K562 (cell line): ENCODE results near the gene OAT. TPM values are rescaled to one million over a fixed set of nuclear protein-coding genes. Genes with fewer than 3 reads are reported as not detected.

Experiments
- ATAC-seq: fragments of 200-7000 bp; cut with Tn5 transposase; 3 replicates; pipeline ENCODE4 v1.9.1; 2020; ENCODE audit warnings: moderate library complexity
- BruUV-seq: library from RNA; stranded (reverse); fragments of 400-500 nt; replicated peaks from 2 replicates; lab custom pipeline; 2021; lab: Mats Ljungman, UMichigan
- CTCF ChIA-PET: fragments of 300-600 bp; formaldehyde crosslinking; extraction: SDS; loops from one replicate; lab custom pipeline; 2021; ENCODE audit warnings: low intra/inter-chr PET ratio; lab: Yijun Ruan, JAX
- POLR2A ChIA-PET: fragments of 300-600, 350-650 bp; sonication (Branson Sonifier 250); formaldehyde crosslinking; extraction: SDS; loops from one replicate; lab custom pipeline; 2021; ENCODE audit warnings: antibody characterized with exemption, inconsistent platforms; lab: Yijun Ruan, JAX
- DNase-seq, 4 experiments: peaks; one replicate each; pipeline versions ENCODE4 v3.0.0 to v3.0.0-alpha.2; 2011 to 2018; ENCODE audit warnings: low spot score in 3 of 4, mixed read lengths in 3 of 4; ENCODE audit errors: extremely low read depth in 1 of 4
- FAIRE-seq: peaks from 2 replicates; lab custom pipeline; 2011; peaks lifted over from hg19 to GRCh38; lab: Jason Lieb, UNC
- H2AFZ ChIP-seq: 2 replicates; pipeline ENCODE4 v1.6.0; 2011; ENCODE audit warnings: low read depth, low read length, control low read depth, inconsistent platforms
- H3K27ac ChIP-seq: fragments of 200-600 bp; 3 replicates; pipeline ENCODE4 v1.8.0; 2011; ENCODE audit warnings: low read depth, mild to moderate bottlenecking, control low read depth, inconsistent platforms, low read length, moderate library complexity, mixed read lengths; ENCODE audit errors: extremely low read depth
- H3K27me3 ChIP-seq, 2 experiments: fragments of 300-600 bp in 1 of 2; 2 replicates in 1 of 2; 3 replicates in 1 of 2; pipeline versions ENCODE4 v1.6.0 to v1.8.0; 2011; ENCODE audit warnings: inconsistent platforms in 2 of 2, low read length in 2 of 2, mild to moderate bottlenecking in 1 of 2, mixed read lengths in 1 of 2, moderate library complexity in 1 of 2; ENCODE audit not compliant: control insufficient read depth in 2 of 2, insufficient read depth in 2 of 2
- H3K36me3 ChIP-seq: fragments of 300-600 bp; 3 replicates; pipeline ENCODE4 v1.8.0; 2011; ENCODE audit warnings: mild to moderate bottlenecking, low read length, inconsistent platforms; ENCODE audit not compliant: control insufficient read depth, insufficient read depth
- H3K4me1 ChIP-seq, 2 experiments: fragments of 200-600 bp in 1 of 2; replicated peaks in 1 of 2; 2 replicates in 1 of 2; 3 replicates in 1 of 2; pipeline versions ENCODE4 v1.5.1 to v1.8.0; 2011; ENCODE audit warnings: inconsistent platforms in 2 of 2, low read length in 2 of 2, mild to moderate bottlenecking in 1 of 2, mixed read lengths in 1 of 2, moderate library complexity in 1 of 2; ENCODE audit not compliant: control insufficient read depth in 2 of 2, insufficient read depth in 2 of 2
- H3K4me2 ChIP-seq: 2 replicates; pipeline ENCODE4 v1.6.1; 2011; ENCODE audit warnings: low read length, control low read depth, inconsistent platforms, mixed read lengths; ENCODE audit not compliant: insufficient read depth
- H3K4me3 ChIP-seq: fragments of 200-600 bp; sonication (generic), shearing (Covaris generic); 2 replicates; pipeline ENCODE4 v1.5.1; 2016; ENCODE audit warnings: control low read depth, inconsistent platforms
- H3K79me2 ChIP-seq: fragments of 200-600 bp; 3 replicates; pipeline ENCODE4 v1.8.0; 2011; ENCODE audit warnings: low read length, inconsistent platforms; ENCODE audit not compliant: control insufficient read depth, insufficient read depth
- H3K9ac ChIP-seq, 2 experiments: 2 replicates each; pipeline versions ENCODE4 v1.6.0 to v1.6.1; 2011; ENCODE audit warnings: low read depth in 2 of 2, low read length in 2 of 2, control low read depth in 1 of 2, inconsistent platforms in 1 of 2, mild to moderate bottlenecking in 1 of 2, mixed read lengths in 1 of 2; ENCODE audit not compliant: insufficient read depth in 1 of 2
- H3K9me1 ChIP-seq: one replicate; pipeline ENCODE4 v1.6.0; 2011; ENCODE audit warnings: inconsistent platforms, mild to moderate bottlenecking, low read length, moderate library complexity; ENCODE audit not compliant: control insufficient read depth, insufficient read depth
- H3K9me3 ChIP-seq: replicated peaks from 2 replicates; pipeline ENCODE4 v1.5.1; 2011; ENCODE audit warnings: low read depth, low read length, inconsistent platforms; ENCODE audit not compliant: control insufficient read depth, insufficient read depth
- H4K20me1 ChIP-seq: replicated peaks from 2 replicates; pipeline ENCODE4 v1.6.1; 2011; ENCODE audit warnings: low read length, inconsistent platforms, mixed read lengths; ENCODE audit not compliant: control insufficient read depth, insufficient read depth
- E2F6 ChIP-seq, 2 experiments: IDR thresholded peaks; 2 replicates each; pipeline ENCODE4 v1.6.1; 2011; ENCODE audit warnings: borderline replicate concordance in 1 of 2, control low read depth in 1 of 2, low read depth in 1 of 2, low read length in 1 of 2, mild to moderate bottlenecking in 1 of 2, mixed read lengths in 1 of 2, moderate library complexity in 1 of 2; ENCODE audit not compliant: insufficient read depth in 1 of 2, insufficient read length in 1 of 2, poor library complexity in 1 of 2, severe bottlenecking in 1 of 2; ENCODE audit errors: extremely low read depth in 1 of 2
- GATA2 ChIP-seq: sonication (generic); formaldehyde crosslinking; IDR thresholded peaks from 2 replicates; pipeline ENCODE4 v1.4.0; 2020; ENCODE audit warnings: mild to moderate bottlenecking, missing genetic modification reagents
- KDM5B ChIP-seq: fragments of 200-600 bp; sonication (generic); IDR thresholded peaks from 2 replicates; pipeline ENCODE4 v1.6.1; 2012; ENCODE audit warnings: low read depth, mild to moderate bottlenecking, moderate library complexity, low read length, control low read depth, inconsistent platforms; ENCODE audit not compliant: insufficient replicate concordance
- MITF ChIP-seq: IDR thresholded peaks from 2 replicates; pipeline ENCODE4 v1.6.1; 2014; ENCODE audit warnings: antibody characterized with exemption
- NUFIP1 ChIP-seq: fragments of 450-650 bp; IDR thresholded peaks from 2 replicates; pipeline ENCODE4 v1.6.1; 2018; ENCODE audit not compliant: partially characterized antibody
- PKNOX1 ChIP-seq: fragments of 450-650 bp; IDR thresholded peaks from 2 replicates; pipeline ENCODE4 v1.6.1; 2016
- THRAP3 ChIP-seq: fragments of 450-650 bp; IDR thresholded peaks from 2 replicates; pipeline ENCODE4 v1.6.1; 2016; ENCODE audit warnings: mild to moderate bottlenecking, inconsistent platforms, borderline replicate concordance
- ZNF408 ChIP-seq: fragments of 250-450 bp; sonication (Bioruptor Pico); IDR thresholded peaks from 2 replicates; pipeline ENCODE4 v1.4.0; 2020; ENCODE audit warnings: low read depth, mild to moderate bottlenecking, moderate library complexity
- ZSCAN32 ChIP-seq: fragments of 450-650 bp; formaldehyde crosslinking; IDR thresholded peaks from 2 replicates; pipeline ENCODE4 v1.4.0; 2020; ENCODE audit warnings: mild to moderate bottlenecking, moderate library complexity
- WGBS: fragments of 100-300 bp; shearing (Covaris generic); methylation state at CpG from one replicate; pipeline ENCODE4 v1.1.6; 2016; ENCODE audit warnings: low coverage, mixed read lengths; ENCODE audit not compliant: insufficient coverage; ENCODE audit errors: missing lambda C conversion rate; 5-methylcytosine and 5-hydroxymethylcytosine counted together
- in situ Hi-C: fragments of 300-500 bp; cut with MboI; formaldehyde crosslinking; loops from 4 replicates; pipeline ENCODE4 v1.15.0; 2018; ENCODE audit warnings: inconsistent platforms, mixed read lengths
- intact Hi-C: fragments of 100-400 bp; cut with micrococcal nuclease; formaldehyde crosslinking; loops from 2 replicates; pipeline ENCODE4 v1.14.2; 2022
- polyA plus RNA-seq, 8 experiments: library from polyadenylated mRNA; depleted of rRNA in 4 of 8; stranded (reverse) in 5 of 8; unstranded in 3 of 8; fragments of >200 nt; fragmentation: Nextera tagmentation in 2 of 8; fragmentation: Illumina TruSeq in 1 of 8; extraction: Ambion mirVana in 2 of 8; extraction: Trizol in 1 of 8; gene quantifications; 2 replicates each; pipeline versions ENCODE4 v1.2.1 to v1.2.3, GENCODE V29; 2011 to 2014; ENCODE audit warnings: inconsistent platforms in 1 of 8, missing spikeins in 1 of 8
- total RNA-seq, 7 experiments: library from RNA; depleted of rRNA in 6 of 7; stranded (reverse); fragments of >200 nt in 6 of 7; fragmentation: Illumina TruSeq in 2 of 7; extraction: Trizol in 2 of 7; gene quantifications; 2 replicates each; pipeline versions ENCODE4 v1.2.1 to v1.2.3, GENCODE V29; 2011 to 2021; ENCODE audit warnings: low replicate concordance in 1 of 7

The OAT gene
- total and polyA plus RNA-seq, 9 of the 15 experiments (the other 6 are each of a cell fraction or from before 2014, with no cell fraction given) = 100 to 312 (median 163) TPM

GRCh38 chr10:124464028-124464965 lies 45.6 kb upstream of the OAT start:
- intact Hi-C loops (no loop called here), in situ Hi-C loops (no loop called here)
- Histone ChIP-seq H4K20me1 (no peaks in the 10 kb centered on the region), H3K9me3 (no peaks in the 10 kb centered on the region), H2AFZ (peak overlapping the region; percentile 72; the same call in 1 of the 2 replicates), H3K4me2 (peak overlapping the region; percentile 63), H3K27ac (peak overlapping the region; percentile 35; the same call in 2 of the 3 replicates), H3K36me3 (no peaks in the 10 kb centered on the region), H3K4me1 (peaks cover 24 to 36% of the 10 kb centered on the region in 2 experiments), H3K27me3 (no peaks in the 10 kb centered on the region), H3K79me2 (peaks cover 16% of the 10 kb centered on the region), H3K9me1 (no peaks in the 10 kb centered on the region), H3K9ac (peak overlapping the region; percentile 20 to 81; a peak in 2 of 4 replicates), H3K4me3 (no peak overlapping the region)
- ATAC-seq = no peak
- TF ChIP-seq THRAP3 (no peak), ZSCAN32 (CRISPR knock-in tag) (no peak), KDM5B (no peak), ZNF408 (no peak), E2F6 (IDR thresholded peaks at IDR 0.05; ENCODE audit: borderline replicate concordance in 1 of 2, extremely low read depth in 1 of 2, insufficient read depth in 1 of 2, insufficient read length in 1 of 2, low read depth in 1 of 2, low read length in 1 of 2, poor library complexity in 1 of 2, severe bottlenecking in 1 of 2) (no peak), MITF (no peak), NUFIP1 (no peak), PKNOX1 (0 out of 2 replicates have a peak, but pooled peaks have one; percentile 5), GATA2 (no peak)
- ChIA-PET POLR2A (interaction anchor here (0.6 kb wide), 2 partner anchors 48 to 328 kb away, joined by 3 read pairs; no protein-coding TSS in a partner anchor), CTCF (no interaction called here)
- DNase-seq = peak in 1 of 4 experiments; percentile 29
- FAIRE-seq = peak; percentile 48
- WGBS = 66% methylated on average over 9 of the region's 9 CpGs
- BruUV-seq = no TSS peak
